SIG-M5 (cell line): ENCODE data around the gene MVB12A.

Source experiments
- DNase-seq: peaks from one replicate; lab custom pipeline; 2025; lab: John Stamatoyannopoulos, UW

The MVB12A gene

DNA sequence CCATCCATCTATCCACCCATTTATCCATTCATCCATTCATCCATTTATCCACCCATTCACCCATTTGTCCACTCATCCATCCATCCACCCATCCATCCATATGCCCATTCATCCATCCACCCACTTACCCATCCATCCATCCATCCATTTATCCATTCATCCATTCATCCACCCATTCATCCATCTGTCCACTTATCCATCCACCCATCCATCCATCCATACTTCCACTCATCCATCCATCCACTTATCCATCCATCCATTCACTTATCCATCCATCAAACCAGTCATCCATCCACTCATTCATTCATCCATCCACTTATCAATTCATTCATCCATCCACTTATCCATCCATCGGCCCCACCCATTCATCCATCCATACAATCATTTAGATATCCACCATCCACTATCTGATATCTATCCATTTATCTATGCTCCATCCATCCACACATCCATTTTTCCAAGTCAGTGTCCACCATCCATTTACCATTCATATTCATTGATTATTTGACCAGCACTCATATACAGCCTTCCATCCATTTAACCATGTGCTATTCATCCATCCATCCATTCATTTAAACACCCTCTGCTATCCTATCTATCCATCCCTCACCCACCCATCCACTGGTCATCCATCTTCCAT, 25.8 kb downstream of the MVB12A start:
- DNase-seq = no peak

DNA sequence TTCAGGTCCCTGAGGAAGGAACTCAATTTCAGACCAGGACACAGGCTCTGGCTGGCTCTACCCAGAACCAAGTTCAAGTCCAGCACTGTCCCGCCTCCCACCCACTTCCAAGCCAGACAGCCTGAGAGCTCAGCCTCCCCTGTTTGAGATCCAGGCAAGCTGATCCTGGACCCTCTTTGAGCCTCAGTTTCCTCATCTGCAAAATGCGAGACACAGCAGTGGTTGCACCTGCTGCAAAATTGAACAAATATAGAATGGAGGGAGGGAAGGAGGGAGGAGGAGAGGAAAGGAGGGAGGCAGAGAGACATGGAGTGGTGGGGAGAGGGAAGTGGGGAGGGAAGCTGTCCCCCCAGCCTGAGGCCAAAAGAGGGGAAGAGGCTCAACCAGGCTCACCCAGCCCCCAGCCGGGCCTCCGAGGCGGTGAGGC, 27.9 kb downstream of the MVB12A start:
- DNase-seq = no peak

DNA sequence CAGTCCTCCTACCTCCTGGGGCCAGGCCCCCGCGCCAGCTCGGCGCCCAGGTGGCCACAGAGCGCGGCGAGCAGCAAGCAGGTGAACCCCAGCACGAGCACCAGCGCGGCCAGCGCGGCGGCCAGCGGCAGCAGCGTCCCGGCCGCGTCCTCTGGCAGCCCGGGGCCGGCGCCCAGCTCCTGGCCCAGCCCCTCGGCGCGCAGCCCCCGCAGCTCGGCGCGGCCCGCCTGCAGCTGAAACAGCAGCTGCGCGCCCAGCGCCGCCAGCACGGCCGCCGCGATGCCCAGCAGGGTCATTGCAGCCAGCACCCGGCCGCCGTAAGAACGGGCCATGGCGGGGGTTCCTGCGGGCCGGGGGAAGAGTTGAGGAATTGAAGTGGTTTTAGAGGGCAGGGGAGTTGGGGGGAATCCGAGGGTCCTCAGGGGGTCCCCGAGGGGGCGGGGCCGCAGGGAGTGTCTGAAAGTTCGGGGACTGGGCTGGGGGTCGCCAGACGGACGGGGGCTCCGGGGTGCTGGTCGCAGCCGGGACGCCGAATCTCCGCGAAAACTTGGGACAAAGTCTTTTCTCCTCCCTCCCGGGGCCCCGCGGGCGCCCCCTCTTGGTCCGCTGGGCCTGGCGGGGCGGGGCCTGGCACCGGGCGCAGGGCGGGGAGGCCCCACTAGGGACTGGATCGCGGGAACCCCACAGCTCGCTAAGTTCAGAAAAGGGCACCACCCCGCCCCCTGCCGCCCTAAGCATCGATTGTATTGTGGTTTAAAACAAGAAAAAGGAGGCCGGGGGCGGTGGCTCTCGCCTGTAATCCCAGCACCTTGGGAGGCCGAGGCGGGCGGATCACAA, 28.5 kb downstream of the MVB12A start, which contains the start of gene TMEM221:
Gene TMEM221 (minus strand): TSS at position 538 of the 837 bp plus-strand sequence. CDS start 206 bp downstream, at position 332.
- no peak for DNase-seq

DNA sequence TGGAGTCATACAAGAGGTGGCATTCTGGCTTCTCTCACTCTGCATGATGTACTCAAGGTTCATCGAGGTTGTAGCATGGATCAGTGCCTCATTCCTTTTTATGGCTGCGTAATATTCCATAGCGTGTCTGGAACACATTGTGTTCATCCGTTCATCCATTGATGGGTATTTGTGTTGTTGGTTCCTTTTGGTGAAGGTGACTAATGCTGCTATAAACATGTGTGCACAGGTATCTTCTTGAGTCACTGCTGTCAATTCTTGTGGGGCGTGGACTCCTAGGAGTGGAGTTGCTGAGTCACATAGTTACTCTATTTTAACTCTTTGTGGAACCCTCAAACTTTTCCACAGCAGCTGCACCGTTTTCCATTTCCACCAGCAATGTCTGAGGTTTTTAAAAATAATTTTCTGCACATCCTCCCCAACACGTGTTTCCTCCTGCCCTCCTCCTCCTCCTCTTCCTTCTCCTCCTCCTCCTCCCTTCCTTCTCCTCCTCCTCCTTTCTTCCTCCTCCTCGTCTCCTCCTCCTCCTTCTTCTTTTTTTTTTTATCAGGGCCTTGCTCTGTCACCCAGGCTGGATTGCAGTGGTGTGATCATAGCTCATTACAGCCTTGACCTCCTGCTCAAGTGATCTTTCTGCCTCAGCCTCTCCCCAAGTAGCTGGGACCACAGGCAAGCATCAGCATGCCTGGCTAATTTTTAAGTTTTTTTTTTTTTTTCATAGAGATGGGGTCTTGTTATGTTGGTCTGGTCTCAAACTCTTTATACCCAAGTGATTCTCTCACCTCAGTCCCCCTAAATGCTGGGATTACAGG, 30.6 kb downstream of the MVB12A start:
- no peak for DNase-seq

DNA sequence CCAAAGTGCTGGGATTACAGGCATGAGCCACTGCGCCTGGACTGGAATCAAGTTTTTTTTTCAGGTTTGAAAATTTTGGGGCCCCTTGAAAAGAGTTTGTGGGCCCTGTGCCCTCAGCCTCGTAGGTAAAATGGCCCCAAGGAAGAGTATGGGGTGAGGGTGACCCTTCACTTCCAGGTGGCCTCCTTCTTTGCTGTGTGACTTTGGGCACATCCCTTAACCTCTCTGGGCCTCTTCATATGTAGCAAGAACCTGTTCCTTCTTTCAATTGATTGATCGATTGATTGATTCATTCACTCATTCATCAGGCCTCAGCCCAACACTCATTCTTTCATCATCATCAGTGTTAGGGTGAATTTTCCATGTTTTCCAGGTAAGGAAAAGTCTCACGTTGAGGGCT, 32.0 kb downstream of the MVB12A start:
- no peak for DNase-seq

DNA sequence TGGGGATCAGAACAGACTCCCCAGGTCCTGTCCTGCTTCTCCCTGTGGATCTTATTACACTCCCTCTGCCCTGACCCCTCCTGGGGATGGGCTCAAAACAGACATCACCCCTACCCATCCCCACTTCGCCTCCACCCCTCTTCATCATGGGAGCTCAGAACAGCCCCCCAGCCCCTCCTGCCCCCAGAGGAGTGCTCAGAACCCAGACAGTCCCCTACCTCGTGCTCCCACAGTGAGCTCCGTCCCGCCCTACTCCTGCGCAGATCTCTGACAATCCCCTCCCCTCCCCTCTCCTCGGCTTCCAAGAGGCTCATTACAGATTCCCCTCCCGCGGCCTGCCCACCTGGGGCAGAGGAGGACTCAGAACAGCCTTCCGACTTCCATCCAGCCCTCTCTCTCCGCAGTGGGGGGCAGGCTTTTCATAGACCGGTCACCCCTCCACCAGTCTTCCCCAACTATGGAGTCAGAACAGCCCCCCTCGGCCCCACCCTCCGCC, 34.8 kb downstream of the MVB12A start:
- DNase-seq = no peak

DNA sequence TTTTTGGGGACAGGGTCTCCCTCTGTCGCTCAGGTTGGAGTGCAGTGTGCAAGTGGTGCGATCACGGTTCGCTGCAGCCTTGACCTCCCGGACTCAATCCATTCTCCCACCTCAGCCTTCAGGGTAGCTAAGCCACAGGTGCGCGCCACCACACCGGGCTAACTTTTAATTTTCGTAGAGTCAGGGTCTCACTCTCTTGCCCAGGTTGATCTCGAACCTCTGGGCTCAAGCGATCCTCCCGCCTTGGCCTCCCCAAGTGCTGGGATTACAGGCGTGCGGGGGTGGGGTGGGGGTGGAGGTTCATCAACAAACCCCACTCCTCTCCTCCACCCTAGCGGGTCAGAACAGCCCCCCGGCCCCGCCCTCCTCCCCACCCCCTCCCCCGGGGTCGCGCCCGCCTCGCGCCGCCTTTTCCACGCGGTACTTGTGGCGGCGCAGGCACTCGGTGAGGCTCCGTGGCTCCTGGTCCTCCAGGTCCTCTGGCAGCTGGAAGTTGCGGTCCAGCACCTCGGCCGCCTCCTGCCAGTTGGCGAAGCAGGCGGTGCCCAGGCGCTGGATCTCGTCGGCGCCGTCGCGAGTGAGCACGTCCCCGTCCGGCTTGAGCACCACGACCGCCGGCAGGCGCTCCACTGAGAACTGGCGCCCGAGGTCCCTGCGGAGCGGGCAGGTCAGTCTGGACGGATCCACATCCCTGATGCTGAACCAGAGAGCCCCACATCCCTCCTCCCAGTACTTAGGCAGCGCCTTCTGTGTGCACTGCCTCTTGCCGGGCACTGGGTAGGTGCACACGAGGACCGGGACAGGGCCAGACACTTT, 35.7 kb downstream of the MVB12A start:
- no peak for DNase-seq

DNA sequence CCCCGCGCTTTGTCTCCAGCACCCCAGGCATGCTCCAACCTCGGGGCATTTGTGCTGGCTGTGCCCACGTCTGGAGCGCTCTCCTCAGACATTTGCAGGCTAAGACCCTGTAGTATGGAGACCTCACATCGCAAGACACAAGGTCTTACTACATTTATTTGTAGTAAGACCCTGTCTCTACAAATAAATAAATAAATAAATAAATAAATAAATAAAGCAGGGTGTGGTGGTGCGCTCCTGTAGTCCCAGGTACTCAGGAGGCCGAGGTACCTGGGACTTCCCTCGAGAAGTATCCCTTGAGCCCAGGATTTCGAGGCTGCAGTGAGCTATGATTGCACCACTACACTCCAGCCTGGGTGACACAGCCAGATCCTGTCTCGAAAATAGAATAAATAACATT, 36.3 kb downstream of the MVB12A start:
- DNase-seq = no peak

DNA sequence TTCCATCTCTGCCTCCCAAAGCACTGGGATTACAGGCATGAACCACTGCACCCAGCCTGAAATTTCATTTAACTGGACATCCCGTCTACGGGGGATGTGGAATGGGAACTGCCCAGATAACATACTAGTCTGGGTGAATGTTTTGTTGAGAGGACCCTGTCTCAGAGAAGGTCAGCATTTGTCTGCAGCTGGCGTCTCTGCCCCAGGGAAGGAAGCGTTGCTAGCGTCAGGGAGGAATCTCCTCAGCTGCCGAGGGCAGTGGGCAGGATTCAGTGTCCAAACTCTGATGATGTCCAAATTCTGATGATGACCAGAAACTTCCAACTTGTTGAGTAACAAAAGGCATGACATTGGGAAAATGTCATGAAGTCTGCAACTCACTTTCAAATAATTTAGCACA, 37.8 kb downstream of the MVB12A start:
- no peak for DNase-seq

DNA sequence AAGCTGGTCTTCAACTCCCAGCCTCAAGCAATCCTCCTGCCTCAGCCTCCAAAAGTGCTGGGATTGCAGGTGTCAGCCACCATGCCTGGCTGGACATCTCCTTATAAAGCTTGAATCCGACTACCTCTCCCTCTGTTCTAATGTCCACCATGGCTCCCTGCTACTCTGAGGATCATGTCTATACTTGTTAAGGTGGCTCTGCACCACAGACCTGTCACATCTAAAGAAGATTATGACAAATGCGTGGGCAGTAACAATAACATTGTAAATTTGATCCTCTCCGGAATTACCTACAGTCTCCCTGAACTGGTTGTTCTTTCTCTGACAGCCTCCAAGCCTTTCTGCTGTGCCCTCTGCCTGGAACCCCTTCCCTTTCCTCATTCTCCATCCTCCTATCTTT, 39.1 kb downstream of the MVB12A start:
- no peak for DNase-seq

DNA sequence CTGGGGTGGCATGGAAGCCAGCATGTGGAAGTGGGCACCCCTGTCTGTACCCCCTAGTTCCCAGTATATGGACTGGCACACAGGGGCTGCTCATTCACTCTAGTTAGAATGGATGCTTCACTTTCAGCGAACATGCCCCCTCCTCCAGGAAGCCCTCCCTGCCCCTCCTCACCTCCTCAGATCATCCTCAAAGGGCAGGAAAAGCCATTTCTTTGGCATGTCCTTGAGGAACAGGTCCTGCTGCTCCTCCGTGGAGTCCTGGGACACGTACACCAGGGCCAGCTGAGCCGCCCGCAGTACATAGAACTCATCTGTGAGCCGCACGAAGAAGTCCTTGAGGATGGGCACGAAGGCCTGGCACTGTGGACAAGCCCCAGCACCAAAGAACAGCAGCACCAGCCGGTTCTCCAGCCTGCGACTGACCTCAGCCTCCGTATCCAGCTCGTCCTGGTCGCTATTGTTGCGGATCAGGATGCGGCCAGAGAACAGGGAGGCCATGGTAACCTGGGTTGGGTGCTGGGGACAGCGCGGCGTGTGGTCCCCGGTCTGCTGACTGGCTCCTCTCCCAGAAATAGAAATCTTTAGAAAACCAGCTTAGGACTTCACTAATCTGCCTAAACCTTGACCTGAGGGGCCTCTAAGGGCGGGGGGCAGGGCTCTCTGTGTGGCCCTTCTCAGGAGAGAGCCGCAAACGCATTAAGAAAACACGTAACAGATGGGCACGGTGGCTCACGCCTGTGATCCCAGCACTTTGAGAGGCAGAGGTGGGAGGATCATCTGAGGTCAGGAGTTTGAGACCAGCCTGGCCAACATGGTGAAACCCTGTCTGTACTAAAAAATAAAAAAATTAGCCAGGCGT, 40.8 kb downstream of the MVB12A start, which contains the start of gene NXNL1:
Gene NXNL1 (minus strand): TSS at position 555 of the 859 bp plus-strand sequence. CDS start 57 bp downstream, at position 498.
- DNase-seq = no peak

DNA sequence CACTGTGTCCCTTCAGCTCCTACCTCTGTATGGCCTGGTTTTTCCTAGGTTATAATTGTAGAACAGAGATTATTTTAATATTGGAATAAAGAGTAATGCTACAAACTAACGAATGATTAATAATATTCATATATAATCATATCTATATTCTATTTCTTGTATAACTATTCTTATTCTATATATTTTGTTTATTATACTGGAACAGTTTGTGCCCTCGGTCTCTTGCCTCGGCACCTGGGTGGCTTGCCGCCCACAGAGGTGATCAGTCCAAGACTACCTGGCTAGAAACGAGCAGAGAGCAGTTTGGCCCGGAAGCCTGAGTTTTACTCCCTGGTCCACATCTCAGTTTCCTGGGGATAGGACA, 46.6 kb downstream of the MVB12A start:
- no peak for DNase-seq

DNA sequence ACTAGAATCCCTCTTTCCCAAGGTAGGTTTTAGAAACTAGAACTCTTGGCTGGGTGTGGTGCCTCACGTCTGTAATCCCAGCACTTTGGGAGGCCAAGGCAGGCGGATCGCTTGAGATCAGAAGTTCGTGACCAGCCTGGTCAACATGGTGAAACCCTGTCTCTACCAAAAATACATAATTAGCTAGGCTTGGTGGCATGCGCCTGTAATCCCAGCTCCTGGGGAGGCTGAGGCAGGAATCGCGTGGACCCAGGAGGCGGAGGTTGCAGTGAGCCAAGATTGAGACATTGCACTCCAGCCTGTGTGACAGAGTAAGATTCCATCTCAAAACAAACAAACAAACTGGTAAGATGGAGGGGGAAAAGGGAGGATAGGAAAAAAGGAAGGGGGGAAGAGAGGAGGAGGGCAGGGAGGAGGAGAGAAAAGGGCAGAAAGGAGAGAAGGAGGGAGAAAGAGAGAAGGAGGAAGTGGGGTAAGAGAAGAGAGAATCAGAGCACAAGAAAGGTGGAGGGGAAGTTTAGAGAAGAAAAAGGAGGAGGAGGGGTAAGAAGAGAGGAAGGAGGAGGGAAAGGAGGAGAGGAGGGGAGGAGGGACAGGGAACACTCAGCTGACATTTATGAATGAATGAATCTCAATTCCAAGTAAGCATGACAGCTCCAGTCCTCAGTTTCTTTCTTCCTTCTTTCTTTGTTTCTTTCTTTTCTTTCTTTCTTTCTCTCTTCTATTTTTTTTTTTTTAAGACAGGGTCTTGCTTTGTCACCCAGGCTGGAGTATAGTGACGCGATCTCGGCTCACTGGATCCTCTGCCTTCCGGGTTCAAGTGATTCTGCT, 47.8 kb downstream of the MVB12A start:
- DNase-seq = no peak

DNA sequence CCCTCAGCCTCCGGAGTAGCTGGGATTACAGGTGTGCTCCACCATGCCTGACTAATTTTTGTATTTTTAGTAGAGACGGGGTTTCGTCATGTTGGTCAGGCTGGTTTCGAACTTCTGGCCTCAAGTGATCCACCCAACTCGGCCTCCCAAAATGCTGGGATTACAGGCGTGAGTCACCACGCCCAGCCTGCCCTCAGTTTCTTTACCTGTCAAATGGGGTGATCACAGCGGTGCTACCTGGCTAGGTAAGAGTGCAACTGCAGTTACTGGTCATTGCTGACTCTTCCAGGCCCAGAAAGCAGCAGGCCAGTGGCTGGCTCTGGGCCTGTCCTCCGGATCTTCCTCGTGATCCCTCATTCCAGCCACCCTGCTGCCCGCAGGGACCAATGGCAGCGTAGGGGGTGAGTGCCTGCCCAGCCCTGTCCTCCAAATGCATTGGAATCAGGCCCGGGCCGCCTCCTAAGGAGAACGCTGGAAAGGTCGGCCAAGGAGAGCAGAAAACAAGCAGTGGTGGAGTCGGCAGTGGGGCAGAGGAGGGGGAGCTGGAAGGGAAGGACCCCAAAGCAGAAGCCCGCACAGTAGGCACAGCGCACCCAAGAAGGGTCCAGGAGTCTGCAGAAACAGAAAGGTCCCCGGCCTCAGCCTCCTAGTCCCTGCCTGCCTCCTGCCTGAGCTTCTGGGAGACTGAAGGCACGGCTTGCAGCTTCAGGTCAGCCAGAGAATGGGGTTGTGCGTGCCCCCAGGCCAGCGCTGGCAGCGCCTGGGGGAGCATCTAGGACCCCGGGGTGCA, 48.6 kb downstream of the MVB12A start:
- DNase-seq = no peak

DNA sequence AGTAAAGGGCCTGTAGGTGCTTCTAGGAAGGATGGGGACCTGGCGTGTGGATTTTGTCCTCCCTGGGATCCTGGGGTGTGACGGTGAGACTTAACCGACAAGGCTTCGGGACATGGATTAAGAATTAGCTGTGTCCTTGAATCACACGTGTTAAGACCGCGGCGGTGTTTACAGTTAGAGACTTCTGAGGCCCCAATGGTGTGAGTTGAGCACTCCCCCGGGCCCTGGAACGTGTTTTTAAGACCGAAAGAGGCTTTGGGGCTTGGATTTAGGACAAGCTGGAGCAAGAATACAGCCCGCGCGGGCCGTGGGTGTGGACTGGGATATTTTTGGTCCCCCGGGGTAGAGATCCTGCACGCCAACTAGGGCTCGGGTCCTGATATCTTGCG, 49.2 kb downstream of the MVB12A start:
- DNase-seq = no peak

DNA sequence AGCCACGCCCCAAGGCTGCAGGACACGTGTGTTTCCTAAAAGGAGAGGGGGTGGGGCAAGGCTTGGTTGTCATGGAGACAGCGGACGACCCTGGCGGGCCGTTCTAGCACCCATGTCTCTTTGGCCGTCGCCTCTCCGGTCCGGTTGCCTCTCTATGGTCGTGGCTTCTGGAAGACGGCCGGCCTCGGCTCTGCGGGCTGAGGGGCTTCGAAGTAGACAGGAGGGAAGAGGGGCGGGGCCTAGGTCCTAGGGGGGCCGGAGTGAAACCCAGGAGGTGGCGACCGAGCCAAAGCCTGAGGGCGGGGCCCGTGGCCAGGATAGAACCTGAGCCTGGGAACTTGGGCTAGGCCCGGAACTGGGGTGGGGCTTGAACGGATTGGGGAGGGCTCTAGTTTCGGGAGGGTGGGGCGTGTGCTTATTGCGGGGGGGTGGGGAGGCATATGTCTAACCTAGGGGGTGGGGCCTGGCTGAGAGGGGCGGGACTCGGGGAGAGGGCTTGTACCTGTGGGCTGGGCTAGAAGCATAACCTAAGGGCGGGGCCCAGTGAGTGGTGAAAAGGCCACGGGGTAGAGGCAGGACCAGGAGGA, 49.7 kb downstream of the MVB12A start:
- no peak for DNase-seq

DNA sequence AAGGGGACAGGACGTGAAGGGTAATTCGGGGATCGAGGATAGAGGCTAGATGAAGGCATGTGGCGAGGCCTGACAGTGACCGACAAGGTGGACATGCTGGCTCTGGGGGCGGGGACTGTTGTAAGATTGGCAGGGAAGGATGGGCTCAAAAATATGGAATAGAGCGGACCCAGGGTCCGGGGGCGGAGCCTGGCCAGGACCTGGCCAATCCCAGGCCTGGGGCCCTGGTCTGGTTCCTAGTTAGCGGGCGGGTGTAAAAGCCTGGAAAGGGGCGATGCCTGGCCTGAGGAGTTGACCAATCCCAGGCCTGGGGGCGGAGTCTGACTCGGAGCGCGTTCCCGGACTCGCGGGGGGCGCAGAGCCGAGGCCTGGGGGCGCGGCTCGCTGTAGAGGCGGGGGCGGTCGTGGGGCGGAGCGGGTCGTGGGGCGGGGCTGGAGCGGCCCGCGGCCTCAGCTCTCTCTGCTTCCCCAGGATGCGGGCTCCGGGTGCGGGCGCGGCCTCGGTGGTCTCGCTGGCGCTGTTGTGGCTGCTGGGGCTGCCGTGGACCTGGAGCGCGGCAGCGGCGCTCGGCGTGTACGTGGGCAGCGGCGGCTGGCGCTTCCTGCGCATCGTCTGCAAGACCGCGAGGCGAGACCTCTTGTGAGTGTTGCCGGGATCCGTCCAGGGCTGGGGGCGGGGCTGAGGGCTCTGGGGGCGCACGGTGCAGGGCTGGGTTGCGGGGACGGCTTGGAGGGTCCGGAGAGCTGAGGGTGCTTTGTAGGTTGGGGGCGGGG, 50.4 kb downstream of the MVB12A start, which contains the start of gene SLC27A1:
Gene SLC27A1 (plus strand): TSS at position 457 of the 774 bp plus-strand sequence. CDS start 17 bp downstream, at position 474.
- peak; percentile 71 for DNase-seq
